ENCODE measurements around the gene REEP5.

DNA sequence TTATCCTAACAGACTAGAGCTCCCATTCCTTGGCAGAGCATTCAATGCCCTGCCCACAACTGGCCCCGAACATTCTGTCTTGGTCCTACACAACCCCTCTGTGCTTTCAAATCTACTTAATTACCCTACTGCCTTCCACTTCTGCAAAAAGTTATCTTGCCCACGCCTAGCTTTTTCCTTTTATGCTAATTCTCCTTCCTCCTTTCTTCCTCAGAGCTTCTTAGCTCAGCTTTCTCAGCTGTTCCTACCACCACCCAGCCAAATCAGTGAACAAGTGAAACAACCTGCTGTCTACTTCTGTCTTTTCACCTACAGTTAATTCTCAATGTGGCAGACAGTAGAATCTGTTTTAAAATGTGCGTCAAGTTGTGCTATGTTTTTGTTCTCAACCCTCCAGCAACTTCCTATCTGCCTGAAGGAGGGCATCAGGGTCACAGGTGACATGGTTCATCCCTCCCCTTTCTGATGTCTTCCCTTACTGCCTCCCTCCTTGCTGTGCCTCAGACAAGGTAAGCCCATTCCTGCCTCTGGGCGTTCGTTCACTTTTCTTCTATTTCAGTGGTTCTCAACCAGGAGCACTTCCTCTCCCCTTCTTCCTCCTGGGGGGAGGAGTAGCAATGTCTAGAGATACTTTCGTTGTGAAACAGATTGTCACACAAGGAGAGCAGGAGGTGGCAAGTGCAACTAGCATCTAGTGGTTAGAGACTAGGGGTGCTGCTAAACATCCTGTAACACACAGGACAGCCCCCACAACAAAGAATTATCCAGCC is 1.3 kb upstream of the REEP5 start:
- TF ChIP-seq POLR2A (IDR thresholded peaks at IDR 0.05) (no peak), EP300 (IDR thresholded peaks at IDR 0.05) (no peak)
- TF ChIP-seq, protein P1, sequence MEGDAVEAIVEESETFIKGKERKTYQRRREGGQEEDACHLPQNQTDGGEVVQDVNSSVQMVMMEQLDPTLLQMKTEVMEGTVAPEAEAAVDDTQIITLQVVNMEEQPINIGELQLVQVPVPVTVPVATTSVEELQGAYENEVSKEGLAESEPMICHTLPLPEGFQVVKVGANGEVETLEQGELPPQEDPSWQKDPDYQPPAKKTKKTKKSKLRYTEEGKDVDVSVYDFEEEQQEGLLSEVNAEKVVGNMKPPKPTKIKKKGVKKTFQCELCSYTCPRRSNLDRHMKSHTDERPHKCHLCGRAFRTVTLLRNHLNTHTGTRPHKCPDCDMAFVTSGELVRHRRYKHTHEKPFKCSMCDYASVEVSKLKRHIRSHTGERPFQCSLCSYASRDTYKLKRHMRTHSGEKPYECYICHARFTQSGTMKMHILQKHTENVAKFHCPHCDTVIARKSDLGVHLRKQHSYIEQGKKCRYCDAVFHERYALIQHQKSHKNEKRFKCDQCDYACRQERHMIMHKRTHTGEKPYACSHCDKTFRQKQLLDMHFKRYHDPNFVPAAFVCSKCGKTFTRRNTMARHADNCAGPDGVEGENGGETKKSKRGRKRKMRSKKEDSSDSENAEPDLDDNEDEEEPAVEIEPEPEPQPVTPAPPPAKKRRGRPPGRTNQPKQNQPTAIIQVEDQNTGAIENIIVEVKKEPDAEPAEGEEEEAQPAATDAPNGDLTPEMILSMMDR (IDR thresholded peaks at IDR 0.05), result no peak
